ENCODE results near the gene MCM9. TPM values are rescaled to one million over a fixed set of nuclear protein-coding genes. Genes with fewer than 3 reads are reported as not detected.

MCM9 gene
- total and polyA plus RNA-seq, 2 of the 13 experiments (the other 11 are each of a cell fraction or from before 2014, with no cell fraction given) = 3.8 to 17.2 TPM

GRCh38 chr6:118934461-118935330 lies at the start of gene MCM9 (continued):
- no peak for TF ChIP-seq ZNF280D (CRISPR knock-in tag; IDR thresholded peaks at IDR 0.05)
- TF ChIP-seq EZH2 (conservative IDR thresholded peaks at IDR 0.05; ENCODE audit: low read depth, low read length) = no peak
- TF ChIP-seq HMGXB4 (CRISPR knock-in tag; IDR thresholded peaks at IDR 0.05; ENCODE audit: borderline replicate concordance in 1 of 2, low read depth in 1 of 2) = peak; percentile 46 to 67
- peak; percentile 52; the same call in 1 of the 3 replicates for TF ChIP-seq MXI1 (IDR thresholded peaks at IDR 0.05; ENCODE audit: borderline replicate concordance, low read depth, low read length)
- TF ChIP-seq PCBP2 (optimal IDR thresholded peaks at IDR 0.05; ENCODE audit: low read depth, low read length, poor library complexity, severe bottlenecking) = no peak
- no peak for TF ChIP-seq ZNF513 (CRISPR knock-in tag; conservative IDR thresholded peaks at IDR 0.05)
- TF ChIP-seq ZNF704 (CRISPR knock-in tag; IDR thresholded peaks at IDR 0.05; ENCODE audit: borderline replicate concordance) = peak; percentile 89; the same call in 1 of the 2 replicates
- TF ChIP-seq EHMT2 (IDR thresholded peaks at IDR 0.05; ENCODE audit: borderline replicate concordance, low read depth, low read length) = no peak
- peak; percentile 63 for TF ChIP-seq THAP11 (CRISPR knock-in tag; IDR thresholded peaks at IDR 0.05)
- no peak for TF ChIP-seq FOSL1 (CRISPR knock-in tag; IDR thresholded peaks at IDR 0.05; ENCODE audit: borderline replicate concordance)
- peak; percentile 18; the same call in 1 of the 2 replicates for TF ChIP-seq MIXL1 (CRISPR knock-in tag; IDR thresholded peaks at IDR 0.05)
- TF ChIP-seq TFAP4 (IDR thresholded peaks at IDR 0.05; ENCODE audit: borderline replicate concordance, low read depth) = no peak
- TF ChIP-seq MED8 (CRISPR knock-in tag; IDR thresholded peaks at IDR 0.05; ENCODE audit: insufficient replicate concordance) = no peak
- no peak for TF ChIP-seq KLF9 (CRISPR knock-in tag; IDR thresholded peaks at IDR 0.05; ENCODE audit: low read depth)
- TF ChIP-seq ZNF530 (CRISPR knock-in tag; IDR thresholded peaks at IDR 0.05; ENCODE audit: low read depth) = no peak
- TF ChIP-seq ZNF629 (CRISPR knock-in tag; conservative IDR thresholded peaks at IDR 0.05) = no peak
- TF ChIP-seq ESRRA (CRISPR knock-in tag; IDR thresholded peaks at IDR 0.05; ENCODE audit: low read depth) = peak; percentile 59; the same call in 1 of the 2 replicates
